C4-2B (cell line): ENCODE results near the gene KIF26B.
"Not testable (repeated sequence)": the region's sequence is repeated elsewhere in the genome, so short reads cannot be mapped to it uniquely, and the experiment has no call there.

ENCODE experiments used
- H3K27ac ChIP-seq: fragments of 450-650 bp; 2 replicates; pipeline ENCODE4 v1.5.1; 2017
- ZFX ChIP-seq: fragments of 450-650 bp; IDR thresholded peaks from 2 replicates; pipeline ENCODE4 v1.6.1; 2017
- TF ChIP-seq, protein P1 (sequence below): fragments of 450-650 bp; conservative IDR thresholded peaks from 2 replicates; pipeline ENCODE4 v1.5.1; 2017; ENCODE audit warnings: mild to moderate bottlenecking

Gene KIF26B

DNA sequence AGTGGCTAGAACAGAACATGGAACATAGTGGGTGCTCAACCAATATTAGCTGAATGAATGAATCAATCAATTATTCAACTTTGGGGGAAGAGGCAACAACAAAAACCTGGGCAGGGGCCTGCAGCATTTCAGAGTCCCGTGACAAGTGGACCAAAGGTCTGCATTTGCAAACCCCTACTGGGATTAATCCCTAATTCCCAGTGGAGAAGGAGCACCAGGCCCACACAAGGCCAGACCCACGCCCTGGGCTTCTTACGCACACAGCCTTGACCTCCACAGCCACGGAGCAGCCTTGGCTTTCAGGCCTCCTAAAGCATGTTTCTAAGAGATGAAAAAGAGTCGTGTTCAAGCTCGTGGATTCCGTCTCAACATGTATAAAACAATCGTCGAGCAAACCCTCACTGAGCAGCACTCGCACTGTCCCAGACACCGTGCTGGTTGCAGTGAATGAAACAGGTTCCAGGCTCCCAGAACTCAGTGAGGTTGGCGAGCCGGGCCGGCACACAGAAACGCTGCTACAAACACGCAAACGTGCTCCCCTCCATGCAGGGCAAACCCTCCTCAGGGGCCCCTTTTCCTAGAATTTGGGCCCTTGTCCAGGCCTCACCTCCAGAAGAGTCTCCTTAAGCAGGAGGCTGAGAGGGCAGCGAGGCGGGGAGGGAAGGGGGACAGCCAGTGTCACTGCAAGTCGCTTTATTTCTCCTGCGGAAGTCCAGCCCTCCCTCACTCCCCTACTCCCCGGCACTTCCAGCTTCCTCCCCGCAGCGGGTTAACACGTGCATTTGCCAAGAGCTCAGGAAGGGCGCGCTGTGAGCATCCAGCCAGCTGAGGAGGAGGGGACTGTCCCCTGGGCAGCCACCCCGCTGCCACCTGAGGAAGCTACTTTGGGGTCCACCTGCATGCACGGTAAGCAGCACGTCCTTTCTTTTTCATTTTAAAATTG, 556.4 kb downstream of the KIF26B start:
- TF ChIP-seq, protein P1, sequence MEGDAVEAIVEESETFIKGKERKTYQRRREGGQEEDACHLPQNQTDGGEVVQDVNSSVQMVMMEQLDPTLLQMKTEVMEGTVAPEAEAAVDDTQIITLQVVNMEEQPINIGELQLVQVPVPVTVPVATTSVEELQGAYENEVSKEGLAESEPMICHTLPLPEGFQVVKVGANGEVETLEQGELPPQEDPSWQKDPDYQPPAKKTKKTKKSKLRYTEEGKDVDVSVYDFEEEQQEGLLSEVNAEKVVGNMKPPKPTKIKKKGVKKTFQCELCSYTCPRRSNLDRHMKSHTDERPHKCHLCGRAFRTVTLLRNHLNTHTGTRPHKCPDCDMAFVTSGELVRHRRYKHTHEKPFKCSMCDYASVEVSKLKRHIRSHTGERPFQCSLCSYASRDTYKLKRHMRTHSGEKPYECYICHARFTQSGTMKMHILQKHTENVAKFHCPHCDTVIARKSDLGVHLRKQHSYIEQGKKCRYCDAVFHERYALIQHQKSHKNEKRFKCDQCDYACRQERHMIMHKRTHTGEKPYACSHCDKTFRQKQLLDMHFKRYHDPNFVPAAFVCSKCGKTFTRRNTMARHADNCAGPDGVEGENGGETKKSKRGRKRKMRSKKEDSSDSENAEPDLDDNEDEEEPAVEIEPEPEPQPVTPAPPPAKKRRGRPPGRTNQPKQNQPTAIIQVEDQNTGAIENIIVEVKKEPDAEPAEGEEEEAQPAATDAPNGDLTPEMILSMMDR = no peak
- H3K27ac ChIP-seq = no peak overlapping the region

DNA sequence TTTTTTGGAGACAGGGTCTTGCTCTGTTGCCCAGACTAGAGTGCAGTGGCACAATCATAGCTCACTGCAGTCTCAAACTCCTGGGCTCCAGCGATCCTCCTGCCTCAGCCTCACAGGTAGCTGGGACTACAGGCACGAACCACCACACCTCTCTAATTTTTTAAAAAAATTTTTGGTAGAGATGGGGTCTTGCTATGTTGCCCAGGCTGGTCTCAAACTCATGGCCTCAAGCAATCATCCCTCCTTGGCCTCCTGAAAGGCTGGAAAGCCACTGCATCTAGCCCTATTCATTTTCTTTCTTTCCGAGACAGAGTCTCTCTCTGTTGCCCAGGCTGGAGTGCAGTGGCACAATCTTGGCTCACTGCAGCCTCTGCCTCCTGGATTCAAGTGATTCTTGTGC, 559.2 kb downstream of the KIF26B start:
- H3K27ac ChIP-seq = not testable (repeated sequence)

DNA sequence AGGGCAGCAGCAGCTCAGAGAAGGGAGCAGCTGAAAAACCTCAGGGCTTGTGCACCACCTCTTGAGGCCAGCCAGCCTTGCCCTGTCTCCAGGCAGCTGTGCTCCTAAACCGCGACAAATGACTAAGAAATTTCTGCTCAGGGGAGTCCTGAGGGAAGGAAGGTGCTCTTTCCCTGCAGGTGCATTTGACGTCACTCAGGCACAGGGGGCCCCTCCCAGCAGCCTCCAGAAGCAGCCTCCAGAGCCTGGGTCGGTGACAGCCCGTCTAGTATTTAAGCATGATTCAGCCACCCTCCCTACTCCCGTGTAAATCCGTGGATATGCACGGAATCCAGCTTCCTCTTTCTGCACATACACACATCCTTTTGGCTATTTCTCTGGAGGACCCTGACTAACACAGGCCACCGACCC, 560.5 kb downstream of the KIF26B start:
- no peak overlapping the region for H3K27ac ChIP-seq
- no peak for TF ChIP-seq ZFX
- TF ChIP-seq, protein P1 = no peak

DNA sequence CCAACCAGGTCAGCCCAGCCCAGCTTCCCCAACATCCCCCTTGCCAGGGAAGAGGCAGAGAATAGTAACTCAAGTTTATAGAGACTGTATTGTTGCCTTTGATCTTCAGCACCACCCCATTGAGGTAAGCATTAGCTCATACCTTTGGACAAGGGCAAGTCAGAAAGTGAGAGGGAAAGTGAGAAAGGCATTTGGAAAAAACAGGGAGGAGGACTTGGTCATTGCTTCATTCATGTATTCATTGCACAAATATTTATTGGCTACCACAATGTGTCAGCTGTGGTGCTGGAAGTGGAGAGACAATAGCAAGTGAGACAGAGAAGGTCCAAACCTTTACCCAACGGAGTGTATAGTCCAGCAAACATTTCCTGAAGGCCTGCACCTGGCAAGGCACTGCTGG, 561.2 kb downstream of the KIF26B start:
- no peak overlapping the region for H3K27ac ChIP-seq
- no peak for TF ChIP-seq ZFX
- TF ChIP-seq, protein P1 = no peak

DNA sequence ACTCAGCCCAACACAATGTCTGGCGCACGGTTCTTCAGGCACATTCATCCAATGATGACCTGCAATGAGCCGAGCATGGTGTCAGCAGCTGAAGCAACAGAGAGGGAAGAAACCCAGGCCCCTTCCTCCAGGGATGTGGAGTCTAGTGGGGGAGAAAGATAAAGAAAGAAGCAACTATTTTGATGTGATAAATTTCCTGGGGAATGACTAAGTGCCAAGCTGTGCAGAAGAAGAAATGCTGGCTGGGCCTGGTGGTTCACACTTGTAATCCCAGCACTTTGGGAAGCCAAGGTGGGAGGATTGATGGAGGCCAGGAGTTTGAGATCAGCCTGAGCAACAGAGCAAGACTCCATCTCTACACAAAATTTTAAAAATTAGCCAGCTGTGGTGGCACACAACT, 561.8 kb downstream of the KIF26B start:
- H3K27ac ChIP-seq = no peak overlapping the region
- TF ChIP-seq, protein P1 = no peak
- TF ChIP-seq ZFX = no peak

DNA sequence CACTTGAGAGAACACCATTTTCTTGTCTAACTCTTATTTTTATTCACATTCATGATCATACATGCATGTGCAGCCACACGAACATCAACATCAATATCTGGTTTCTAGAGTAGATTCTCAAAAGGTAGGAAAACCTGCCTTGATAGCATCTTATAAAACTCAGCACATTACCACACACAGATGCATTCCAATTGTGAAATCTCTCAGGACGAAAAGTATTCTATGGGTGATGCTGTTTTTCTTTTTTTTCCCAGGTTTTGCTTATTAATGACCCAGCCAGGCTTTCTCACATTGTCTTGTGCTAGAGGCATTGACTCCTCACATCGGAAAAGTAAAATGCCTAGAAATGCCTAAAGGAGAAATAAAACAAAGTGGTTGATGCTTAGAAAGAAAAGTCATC, 562.8 kb downstream of the KIF26B start:
- H3K27ac ChIP-seq = no peak overlapping the region
- TF ChIP-seq, protein P1 = no peak
- no peak for TF ChIP-seq ZFX

DNA sequence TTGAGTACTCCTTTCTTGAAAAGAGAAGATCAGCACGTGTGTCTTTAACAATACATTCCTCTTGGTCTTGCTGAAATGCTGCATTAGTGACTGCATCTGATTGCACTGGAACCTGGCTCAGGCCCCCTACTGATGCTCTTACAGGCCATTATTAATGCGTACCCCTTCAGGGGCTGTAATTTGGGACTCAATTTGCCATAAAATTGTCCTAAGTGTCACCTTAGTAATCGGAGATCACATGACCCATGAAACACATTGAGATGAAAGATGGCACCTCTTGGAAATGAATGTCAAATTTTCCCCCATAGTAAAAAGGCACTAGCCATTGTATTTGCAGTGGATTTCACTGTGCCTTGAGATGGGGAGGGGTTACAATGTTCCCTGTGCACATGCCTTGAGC, 563.3 kb downstream of the KIF26B start:
- H3K27ac ChIP-seq = no peak overlapping the region
- TF ChIP-seq, protein P1 = no peak
- no peak for TF ChIP-seq ZFX

DNA sequence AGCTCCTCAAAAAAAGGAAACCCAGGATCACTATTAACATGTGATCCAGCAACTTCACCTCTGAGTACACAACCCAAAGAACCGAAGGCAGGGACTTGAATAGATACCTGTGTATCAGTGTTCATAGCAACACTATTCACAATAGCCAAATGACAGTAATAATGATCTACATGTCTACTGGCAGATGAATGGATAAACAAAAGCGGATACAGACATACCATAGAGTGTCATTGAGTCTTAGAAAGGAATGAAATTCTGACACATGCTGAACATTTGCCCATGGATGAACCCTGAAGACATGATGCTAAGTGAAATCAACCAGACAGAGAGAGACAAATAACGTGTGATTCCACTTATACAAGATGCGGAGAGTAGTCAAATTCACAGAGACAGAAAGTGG, 564.2 kb downstream of the KIF26B start:
- TF ChIP-seq ZFX = no peak
- TF ChIP-seq, protein P1 = no peak
- no peak overlapping the region for H3K27ac ChIP-seq
